ENCODE data around the gene TRAF2.

The TRAF2 gene

DNA sequence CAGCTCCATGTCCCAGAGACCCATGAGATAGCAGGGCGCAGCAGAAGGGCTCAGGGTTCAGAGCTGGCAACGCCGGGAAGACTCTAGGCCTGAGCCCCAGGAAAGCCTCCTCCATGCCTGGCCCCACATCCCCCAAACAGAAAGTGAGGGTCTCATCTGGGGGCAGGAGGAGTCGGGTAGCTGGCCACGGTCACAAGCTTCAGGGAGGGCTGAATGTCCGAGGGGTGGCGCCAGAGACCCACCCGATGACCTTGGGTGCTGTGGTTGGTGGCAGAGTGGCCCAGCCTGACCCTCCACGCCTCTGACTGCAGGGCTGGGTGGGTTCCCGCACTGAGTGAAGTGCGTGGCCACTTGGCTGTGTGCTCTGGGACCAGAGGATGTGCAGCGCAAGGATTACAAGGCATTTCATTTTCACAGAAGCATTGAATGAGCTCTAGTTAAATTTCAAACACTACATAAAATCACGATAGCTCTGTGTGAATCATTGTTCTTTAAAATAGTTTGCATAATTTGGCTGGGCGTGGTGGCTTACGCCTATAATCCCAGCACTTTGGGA, 61.7 kb downstream of the TRAF2 start:
- TF ChIP-seq TOX (CRISPR knock-in tag; IDR thresholded peaks at IDR 0.05; ENCODE audit: borderline replicate concordance) (no peak), RARB (CRISPR knock-in tag; IDR thresholded peaks at IDR 0.05) (no peak), ISL1 (CRISPR knock-in tag; IDR thresholded peaks at IDR 0.05) (no peak), ZNF70 (CRISPR knock-in tag; IDR thresholded peaks at IDR 0.05) (no peak), SNAI2 (CRISPR knock-in tag; IDR thresholded peaks at IDR 0.05) (no peak), OSR1 (CRISPR knock-in tag; IDR thresholded peaks at IDR 0.05) (no peak), BACH2 (CRISPR knock-in tag; IDR thresholded peaks at IDR 0.05; ENCODE audit: borderline replicate concordance) (no peak), ZFP3 (CRISPR knock-in tag; IDR thresholded peaks at IDR 0.05) (no peak), ESRRG (CRISPR knock-in tag; IDR thresholded peaks at IDR 0.05) (no peak), TCF4 (CRISPR knock-in tag; IDR thresholded peaks at IDR 0.05; ENCODE audit: borderline replicate concordance) (no peak), ZFP30 (CRISPR knock-in tag; IDR thresholded peaks at IDR 0.05) (no peak), CSDC2 (CRISPR knock-in tag; IDR thresholded peaks at IDR 0.05) (no peak), ZNF8 (CRISPR knock-in tag; IDR thresholded peaks at IDR 0.05) (no peak)
- TF ChIP-seq, protein P1, sequence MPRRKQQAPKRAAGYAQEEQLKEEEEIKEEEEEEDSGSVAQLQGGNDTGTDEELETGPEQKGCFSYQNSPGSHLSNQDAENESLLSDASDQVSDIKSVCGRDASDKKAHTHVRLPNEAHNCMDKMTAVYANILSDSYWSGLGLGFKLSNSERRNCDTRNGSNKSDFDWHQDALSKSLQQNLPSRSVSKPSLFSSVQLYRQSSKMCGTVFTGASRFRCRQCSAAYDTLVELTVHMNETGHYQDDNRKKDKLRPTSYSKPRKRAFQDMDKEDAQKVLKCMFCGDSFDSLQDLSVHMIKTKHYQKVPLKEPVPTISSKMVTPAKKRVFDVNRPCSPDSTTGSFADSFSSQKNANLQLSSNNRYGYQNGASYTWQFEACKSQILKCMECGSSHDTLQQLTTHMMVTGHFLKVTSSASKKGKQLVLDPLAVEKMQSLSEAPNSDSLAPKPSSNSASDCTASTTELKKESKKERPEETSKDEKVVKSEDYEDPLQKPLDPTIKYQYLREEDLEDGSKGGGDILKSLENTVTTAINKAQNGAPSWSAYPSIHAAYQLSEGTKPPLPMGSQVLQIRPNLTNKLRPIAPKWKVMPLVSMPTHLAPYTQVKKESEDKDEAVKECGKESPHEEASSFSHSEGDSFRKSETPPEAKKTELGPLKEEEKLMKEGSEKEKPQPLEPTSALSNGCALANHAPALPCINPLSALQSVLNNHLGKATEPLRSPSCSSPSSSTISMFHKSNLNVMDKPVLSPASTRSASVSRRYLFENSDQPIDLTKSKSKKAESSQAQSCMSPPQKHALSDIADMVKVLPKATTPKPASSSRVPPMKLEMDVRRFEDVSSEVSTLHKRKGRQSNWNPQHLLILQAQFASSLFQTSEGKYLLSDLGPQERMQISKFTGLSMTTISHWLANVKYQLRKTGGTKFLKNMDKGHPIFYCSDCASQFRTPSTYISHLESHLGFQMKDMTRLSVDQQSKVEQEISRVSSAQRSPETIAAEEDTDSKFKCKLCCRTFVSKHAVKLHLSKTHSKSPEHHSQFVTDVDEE (CRISPR knock-in tag; IDR thresholded peaks at IDR 0.05), result no peak
- TF ChIP-seq, protein P2, sequence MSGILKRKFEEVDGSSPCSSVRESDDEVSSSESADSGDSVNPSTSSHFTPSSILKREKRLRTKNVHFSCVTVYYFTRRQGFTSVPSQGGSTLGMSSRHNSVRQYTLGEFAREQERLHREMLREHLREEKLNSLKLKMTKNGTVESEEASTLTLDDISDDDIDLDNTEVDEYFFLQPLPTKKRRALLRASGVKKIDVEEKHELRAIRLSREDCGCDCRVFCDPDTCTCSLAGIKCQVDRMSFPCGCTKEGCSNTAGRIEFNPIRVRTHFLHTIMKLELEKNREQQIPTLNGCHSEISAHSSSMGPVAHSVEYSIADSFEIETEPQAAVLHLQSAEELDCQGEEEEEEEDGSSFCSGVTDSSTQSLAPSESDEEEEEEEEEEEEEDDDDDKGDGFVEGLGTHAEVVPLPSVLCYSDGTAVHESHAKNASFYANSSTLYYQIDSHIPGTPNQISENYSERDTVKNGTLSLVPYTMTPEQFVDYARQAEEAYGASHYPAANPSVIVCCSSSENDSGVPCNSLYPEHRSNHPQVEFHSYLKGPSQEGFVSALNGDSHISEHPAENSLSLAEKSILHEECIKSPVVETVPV (CRISPR knock-in tag; IDR thresholded peaks at IDR 0.05), result no peak
- TF ChIP-seq, protein P3, sequence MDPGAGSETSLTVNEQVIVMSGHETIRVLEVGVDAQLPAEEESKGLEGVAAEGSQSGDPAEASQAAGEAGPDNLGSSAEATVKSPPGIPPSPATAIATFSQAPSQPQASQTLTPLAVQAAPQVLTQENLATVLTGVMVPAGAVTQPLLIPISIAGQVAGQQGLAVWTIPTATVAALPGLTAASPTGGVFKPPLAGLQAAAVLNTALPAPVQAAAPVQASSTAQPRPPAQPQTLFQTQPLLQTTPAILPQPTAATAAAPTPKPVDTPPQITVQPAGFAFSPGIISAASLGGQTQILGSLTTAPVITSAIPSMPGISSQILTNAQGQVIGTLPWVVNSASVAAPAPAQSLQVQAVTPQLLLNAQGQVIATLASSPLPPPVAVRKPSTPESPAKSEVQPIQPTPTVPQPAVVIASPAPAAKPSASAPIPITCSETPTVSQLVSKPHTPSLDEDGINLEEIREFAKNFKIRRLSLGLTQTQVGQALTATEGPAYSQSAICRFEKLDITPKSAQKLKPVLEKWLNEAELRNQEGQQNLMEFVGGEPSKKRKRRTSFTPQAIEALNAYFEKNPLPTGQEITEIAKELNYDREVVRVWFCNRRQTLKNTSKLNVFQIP (CRISPR knock-in tag; IDR thresholded peaks at IDR 0.05; ENCODE audit: borderline replicate concordance, low read depth), result no peak
- ATAC-seq, result no peak

DNA sequence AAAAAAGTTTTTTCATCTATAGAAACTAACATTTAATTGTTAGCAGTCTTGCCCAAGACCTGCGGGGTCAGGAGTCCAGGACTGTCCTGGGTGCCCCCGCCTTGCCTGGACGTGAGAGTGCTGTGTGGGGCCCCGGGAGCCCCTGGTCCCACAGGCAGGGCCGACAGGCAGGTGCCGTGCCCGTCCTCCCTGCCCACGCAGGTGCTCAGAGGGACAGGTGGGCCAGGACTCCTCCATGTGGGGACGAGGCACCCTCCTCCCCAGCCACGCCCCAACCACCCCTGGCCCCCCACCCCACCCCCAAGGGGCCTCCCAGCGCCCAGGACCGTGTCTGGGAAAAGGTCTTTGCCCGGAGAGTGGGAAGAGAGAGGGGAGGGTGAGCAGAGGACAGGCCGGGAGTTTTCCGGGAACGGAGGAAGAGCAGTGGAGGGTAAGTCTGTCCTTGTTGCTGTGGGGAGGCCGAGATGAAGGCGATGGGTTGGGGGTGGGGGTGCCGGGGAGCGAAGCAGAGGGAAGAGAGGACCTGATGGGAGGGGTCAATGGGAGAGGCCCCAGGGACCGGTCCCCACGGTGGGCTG, 63.0 kb downstream of the TRAF2 start:
- ATAC-seq, result peak; percentile 15
- TF ChIP-seq ZC3H10 (CRISPR knock-in tag; IDR thresholded peaks at IDR 0.05) (no peak), PPARA (CRISPR knock-in tag; IDR thresholded peaks at IDR 0.05; ENCODE audit: borderline replicate concordance) (no peak), ZFP3 (CRISPR knock-in tag; IDR thresholded peaks at IDR 0.05) (no peak), GLIS3 (CRISPR knock-in tag; IDR thresholded peaks at IDR 0.05) (no peak), ARNTL (CRISPR knock-in tag; IDR thresholded peaks at IDR 0.05; ENCODE audit: borderline replicate concordance, low read depth) (no peak)
- TF ChIP-seq, protein P1 (CRISPR knock-in tag; IDR thresholded peaks at IDR 0.05), result no peak
- TF ChIP-seq, protein P4, sequence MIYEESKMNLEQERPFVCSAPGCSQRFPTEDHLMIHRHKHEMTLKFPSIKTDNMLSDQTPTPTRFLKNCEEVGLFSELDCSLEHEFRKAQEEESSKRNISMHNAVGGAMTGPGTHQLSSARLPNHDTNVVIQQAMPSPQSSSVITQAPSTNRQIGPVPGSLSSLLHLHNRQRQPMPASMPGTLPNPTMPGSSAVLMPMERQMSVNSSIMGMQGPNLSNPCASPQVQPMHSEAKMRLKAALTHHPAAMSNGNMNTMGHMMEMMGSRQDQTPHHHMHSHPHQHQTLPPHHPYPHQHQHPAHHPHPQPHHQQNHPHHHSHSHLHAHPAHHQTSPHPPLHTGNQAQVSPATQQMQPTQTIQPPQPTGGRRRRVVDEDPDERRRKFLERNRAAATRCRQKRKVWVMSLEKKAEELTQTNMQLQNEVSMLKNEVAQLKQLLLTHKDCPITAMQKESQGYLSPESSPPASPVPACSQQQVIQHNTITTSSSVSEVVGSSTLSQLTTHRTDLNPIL (CRISPR knock-in tag; IDR thresholded peaks at IDR 0.05; ENCODE audit: low read depth), result no peak
